ENCODE measurements around the gene PRSS1.
"Not testable (repeated sequence)": the region's sequence is repeated elsewhere in the genome, so short reads cannot be mapped to it uniquely, and the experiment has no call there.

Gene PRSS1

DNA sequence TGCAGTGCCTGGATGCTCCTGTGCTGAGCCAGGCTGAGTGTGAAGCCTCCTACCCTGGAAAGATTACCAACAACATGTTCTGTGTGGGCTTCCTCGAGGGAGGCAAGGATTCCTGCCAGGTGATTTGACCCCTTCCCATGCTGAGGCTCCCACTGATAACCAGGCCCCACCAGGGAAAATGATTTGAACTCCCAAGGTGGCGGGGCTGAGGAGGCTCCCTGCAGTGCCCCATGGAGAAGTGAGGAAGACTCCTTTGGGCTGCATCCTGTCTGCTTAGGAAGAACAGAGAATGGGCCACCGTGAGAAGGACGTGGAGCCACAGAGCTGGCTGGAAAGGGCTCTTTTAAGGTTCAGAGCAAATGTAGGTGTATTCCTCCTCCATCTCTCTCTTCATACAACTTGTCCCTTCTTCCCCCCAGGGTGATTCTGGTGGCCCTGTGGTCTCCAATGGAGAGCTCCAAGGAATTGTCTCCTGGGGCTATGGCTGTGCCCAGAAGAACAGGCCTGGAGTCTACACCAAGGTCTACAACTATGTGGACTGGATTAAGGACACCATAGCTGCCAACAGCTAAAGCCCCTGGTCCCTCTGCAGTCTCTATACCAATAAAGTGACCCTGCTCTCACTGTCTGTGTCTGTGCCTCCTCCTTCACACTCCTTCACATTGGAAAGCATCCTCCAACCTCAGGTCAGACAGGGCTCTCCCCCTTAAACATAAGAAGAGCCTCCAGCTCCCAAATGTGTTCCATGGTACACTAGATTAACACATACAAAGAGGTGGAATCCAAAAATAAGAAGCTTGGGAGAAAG, 24.9 kb downstream of the PRSS1 start:
- no peak for DNase-seq

DNA sequence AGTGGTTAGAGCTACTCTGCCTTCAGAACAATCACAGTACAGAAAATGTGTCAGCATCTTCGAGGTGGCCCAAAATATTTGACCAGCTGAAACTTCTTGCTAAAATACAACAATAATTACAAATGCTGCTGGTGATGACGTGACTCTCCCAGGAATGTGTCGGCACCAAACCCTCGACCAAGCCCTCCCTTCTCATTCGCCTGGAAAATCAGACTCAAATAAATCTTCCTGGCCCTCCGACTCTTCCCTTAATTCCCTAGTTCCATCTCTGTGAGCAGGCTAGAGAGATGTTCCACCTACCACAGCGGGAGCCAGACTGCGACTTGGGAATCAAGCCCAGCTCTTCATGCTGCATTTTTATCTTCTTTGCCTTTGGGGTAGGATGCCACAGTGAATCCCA, 25.6 kb downstream of the PRSS1 start:
- DNase-seq = no peak

DNA sequence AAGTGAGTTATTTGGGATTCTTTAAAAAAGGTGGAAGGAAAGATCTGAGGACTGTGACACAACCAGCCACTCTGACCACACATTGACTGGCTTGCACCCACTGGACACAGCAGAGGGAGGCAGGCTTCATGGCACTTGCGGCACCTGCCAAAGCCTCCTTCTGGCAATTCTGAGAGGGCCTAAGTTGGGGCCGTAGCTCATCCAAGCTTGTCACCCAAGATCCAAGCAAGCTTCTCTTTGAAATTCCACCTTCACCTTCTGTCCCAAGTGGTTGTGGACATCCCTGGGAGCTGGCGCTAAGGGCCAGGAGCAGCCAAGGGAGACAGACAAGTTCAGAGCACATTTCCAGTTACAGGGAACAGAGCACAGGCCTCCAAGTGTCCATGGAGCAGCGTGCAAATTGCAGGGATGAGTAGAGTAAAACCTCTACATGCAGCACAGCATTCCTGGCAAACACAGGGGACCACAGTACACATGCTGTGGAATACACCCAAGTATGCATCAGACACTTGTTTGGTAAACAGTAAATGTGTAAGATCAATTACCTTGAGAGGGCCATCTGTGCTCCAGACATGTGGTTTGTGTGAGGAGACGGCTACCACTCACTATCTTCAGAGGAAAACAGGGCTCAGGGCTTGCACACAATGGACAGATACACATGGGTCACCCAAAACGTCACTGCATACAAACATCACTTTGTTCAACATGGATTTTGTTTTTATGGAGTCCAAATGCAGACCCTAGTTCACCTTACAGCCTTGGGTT, 26.3 kb downstream of the PRSS1 start:
- DNase-seq = not testable (repeated sequence)

DNA sequence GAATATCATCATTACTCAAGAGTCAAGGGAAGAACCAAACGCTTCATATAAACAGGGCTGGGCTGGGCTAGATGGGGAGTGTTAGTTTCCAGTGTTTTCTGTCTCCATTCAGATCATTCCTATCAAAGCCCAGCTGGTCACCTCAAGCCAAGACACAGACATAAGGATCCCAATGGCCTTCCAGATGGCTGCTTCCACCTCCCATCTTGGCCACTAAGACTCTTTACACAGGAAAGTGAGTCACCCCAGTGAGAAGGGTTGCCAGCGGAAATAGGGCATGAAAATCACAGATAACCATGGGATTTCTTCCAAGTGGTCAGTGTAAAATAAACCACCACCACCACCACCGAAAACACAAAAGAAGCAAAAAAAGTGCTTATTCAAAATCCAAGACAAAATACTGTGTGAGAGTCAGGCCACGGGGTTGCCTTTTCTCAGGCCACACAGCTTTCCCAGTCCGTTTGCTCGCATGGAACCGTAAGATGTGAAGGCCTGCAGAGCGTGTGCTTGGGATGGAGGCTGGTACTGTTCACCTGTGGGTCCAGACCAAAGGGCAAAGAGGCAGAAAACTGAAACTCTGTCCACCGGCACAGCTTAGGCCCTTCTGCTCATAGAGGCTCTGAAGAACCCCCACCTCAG, 27.1 kb downstream of the PRSS1 start:
- DNase-seq = no peak

DNA sequence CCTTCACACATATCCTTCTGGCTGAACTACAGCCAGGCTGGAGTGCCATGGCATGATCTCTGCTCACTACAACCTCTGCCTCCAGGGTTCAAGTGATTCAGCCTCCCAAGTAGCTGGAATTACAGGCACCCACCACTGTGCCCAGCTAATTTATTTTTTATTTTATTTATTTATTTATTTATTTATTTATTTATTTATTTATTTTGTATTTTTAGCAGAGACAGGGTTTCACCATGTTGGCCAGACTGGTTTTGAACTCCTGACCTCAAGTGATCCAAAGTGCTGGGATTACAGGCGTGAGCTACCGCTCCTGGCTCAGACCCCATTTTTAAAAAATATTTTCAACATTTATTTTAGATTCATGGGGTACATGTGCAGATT, 27.6 kb downstream of the PRSS1 start:
- not testable (repeated sequence) for DNase-seq

DNA sequence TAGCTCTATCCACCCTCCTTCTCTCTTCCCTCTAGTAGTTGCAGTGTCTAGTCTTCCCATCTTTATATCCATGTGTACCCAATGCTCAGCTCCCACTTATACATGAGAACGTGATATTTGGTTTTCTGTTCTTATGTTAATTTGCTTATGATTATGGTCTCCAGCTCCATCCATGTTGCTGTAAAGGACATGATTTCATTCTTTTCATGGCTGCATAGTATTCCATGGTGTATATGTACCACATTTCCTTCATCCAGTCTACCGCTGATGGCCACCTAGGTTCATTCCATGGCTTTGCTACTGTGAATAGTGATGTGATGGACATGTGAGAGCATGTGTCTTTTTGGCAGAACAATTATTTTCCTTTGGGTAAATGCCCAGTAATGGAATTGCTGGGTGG, 28.0 kb downstream of the PRSS1 start:
- no peak for DNase-seq

DNA sequence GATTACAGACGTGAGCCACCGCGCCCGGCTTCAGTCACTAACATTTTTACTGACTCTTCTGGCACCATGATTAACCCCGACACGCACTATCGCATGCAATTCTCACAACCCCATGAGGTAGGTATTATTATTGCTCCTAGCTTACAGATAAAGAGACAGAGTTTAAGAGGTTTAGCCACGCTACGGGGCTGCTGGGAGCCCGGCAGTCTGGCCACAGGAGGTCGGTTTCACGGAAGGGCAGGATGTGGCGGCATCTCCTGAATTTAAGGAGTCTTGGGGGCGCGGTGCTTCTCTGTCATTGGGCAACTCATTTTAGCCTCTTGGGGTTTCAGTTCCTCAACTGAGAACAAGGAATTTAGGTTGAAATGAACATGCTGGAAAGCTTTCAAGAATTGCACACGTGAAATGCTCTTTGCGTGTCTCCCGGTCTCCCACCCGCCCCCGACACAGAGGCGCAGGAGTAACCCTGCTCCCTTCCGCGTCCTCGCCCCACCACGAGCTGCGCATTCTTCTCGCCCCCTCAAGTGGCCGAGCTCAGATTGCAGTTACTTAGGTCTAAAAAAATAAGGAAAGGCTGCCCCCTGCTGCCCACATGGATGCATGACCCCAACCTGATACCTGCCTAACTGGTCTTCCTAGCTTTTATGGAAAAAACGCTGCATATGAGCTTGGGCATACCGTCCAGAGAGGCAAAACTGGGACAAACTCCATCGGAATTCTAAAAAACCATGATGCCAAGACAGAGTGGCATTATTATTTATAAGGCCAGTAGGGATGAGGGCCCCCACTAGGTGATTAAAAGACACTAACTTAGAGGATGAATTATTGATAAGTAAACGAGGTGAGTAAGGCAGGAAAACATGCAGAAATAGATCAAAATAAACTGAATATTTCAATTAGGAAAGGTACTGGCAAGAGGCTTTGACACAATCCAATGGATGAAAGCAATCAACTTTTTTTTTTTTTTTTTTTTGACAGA, 33.9 kb downstream of the PRSS1 start:
- peak; percentile 86 for DNase-seq

DNA sequence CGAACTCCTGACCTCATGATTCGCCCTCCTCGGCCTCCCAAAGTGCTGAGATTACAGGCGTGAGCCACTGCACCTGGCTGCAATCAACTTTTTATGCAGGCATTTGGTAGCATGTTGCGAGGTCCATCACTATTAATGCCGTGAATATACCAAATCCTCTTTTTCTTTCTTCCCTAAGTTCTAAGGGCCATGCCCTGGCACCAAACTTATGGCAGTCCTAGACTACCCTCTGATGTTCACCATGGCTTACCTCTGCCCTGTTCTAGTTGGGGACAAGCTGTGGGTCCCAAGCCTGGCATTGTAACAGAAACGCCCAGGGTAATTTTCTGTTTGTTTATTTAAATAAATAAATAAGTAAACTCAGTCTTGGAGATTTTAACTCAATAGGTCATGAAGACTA, 34.8 kb downstream of the PRSS1 start:
- DNase-seq = no peak

DNA sequence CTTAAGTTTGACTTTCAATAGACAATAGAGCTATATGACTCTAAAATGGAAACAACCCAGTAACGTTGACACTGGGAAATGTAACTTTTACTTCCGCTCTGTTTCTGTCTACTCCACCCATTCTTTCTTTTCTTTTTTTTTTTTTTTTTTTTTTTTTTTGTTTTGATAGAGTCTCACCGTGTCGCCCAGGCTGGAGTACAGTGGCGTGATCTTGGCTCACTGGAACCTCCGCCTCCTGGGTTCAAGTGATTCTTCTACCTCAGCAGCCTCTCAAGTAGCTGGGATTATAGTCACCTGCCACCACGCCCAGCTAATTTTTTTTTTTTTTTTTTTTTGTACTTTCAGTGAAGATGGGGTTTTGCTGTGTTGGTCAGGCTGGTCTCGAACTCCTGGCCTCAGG, 35.4 kb downstream of the PRSS1 start:
- peak; percentile 78 for DNase-seq

DNA sequence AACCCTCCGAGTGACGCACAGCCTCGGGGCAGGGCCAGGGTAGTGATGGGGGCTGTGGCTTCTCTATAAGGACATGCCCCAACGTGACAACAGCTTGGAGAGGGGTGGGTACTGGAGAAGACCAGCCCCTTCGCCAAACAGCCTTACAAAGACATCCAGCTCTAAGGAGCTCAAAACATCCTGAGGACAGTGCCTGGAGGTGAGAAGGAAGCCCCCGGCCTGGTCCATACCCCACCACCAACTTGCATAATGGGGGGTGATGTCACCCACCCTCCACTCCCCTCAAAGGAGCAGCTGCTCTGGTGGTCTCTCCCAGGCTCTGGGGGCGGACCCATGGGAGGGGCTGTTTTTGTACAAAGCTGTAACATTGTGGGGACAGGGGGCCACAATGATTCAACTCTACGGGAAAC, 36.6 kb downstream of the PRSS1 start:
- peak; percentile 93 for DNase-seq

DNA sequence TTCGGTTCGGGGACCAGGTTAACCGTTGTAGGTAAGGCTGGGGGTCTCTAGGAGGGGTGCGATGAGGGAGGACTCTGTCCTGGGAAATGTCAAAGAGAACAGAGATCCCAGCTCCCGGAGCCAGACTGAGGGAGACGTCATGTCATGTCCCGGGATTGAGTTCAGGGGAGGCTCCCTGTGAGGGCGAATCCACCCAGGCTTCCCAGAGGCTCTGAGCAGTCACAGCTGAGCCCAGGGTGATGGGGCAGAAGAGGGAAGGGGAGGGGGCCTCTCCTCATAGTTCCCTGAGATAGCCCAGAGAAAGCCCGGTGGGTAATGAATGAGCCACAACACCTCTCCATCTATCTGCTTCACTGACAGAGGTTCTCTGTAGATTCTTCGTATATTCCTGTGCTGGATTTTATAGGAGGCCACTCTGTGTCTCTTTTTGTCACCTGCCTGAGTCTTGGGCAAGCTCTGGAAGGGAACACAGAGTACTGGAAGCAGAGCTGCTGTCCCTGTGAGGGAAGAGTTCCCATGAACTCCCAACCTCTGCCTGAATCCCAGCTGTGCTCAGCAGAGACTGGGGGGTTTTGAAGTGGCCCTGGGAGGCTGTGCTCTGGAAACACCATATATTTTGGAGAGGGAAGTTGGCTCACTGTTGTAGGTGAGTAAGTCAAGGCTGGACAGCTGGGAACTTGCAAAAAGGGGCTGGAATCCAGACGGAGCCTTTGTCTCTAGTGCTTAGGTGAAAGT, 37.9 kb downstream of the PRSS1 start:
- DNase-seq = no peak

DNA sequence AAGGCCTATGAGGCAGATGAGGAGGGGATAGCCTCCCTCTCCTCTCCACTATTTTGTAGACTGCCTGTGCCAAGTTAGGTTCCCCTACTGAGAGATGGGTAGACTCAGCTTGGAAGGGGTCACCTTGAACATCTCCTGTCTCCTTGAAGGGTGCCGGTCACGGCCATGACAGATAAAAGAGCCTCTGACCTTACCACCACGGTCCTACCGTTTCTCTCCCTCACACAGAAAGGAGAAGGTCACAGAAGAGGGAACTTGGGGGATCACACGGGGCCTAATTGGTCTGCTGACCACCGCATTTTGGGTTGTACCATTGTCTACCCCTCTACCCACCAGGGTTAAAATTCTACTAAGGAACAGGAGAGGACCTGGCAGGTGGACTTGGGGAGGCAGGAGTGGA, 38.5 kb downstream of the PRSS1 start:
- no peak for DNase-seq

DNA sequence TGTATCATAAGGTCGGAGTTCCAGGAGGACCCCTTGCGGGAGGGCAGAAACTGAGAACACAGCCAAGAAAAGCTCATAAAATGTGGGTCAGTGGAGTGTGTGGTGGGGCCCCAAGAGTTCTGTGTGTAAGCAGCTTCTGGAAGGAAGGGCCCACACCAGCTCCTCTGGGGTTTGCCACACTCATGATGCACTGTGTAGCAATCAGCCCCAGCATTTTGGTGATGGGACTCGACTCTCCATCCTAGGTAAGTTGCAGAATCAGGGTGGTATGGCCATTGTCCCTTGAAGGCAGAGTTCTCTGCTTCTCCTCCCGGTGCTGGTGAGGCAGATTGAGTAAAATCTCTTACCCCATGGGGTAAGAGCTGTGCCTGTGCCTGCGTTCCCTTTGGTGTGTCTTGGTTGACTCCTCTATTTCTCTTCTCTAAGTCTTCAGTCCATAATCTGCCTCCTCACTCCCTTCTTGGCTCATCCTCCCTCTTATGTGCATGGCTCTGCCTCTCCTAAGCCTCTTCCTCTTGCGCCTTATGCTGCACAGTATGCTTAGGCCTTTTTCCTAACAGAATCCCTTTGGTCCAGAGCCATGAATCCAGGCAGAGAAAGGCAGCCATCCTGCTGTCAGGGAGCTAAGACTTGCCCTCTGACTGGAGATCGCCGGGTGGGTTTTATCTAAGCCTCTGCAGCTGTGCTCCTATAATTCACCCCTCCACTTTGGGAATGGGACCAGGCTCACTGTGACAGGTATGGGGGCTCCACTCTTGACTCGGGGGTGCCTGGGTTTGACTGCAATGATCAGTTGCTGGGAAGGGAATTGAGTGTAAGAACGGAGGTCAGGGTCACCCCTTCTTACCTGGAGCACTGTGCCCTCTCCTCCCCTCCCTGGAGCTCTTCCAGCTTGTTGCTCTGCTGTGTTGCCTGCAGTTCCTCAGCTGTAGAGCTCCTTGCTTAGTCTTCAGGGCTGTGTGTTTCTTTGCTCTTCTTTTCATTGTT, 39.3 kb downstream of the PRSS1 start:
- peak; percentile 33 for DNase-seq

DNA sequence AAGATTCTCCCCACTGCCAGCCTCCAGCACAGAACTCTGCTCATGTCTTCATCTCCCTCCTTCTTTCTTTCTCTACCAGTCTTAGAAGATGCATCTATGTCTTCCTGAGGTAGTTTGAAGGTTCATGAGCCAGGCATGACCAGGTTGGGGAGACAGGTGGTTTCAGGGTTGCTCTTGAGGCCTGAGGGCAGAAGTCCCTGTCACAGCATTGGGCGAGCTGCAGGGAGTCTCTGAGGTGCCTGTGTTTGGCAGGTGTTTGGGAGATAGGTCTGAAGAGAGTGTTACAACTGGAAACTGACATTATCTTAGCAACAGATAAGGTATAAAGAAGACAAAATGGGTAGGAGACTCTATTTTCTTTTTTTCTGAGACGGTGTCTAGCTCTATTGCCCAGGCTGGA, 40.2 kb downstream of the PRSS1 start:
- DNase-seq = no peak

DNA sequence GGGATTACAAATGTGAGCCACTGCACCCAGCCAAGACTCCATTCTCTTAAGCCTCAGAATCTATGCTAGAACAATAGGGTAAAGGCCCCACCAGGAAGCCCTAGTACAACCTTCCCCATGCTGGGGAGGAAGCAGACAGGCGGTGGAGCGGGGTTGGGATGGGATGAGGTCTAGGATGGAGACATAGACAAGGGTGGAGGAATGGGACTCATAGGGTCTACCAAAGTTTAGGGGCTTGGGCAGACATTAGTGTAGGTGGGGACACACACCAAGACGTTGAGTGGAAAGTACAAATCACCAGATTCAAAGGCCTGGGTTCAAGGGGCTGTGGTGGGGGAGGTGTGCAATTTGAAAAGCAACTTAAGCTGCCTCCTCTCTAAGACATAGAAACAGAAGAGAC, 40.8 kb downstream of the PRSS1 start:
- DNase-seq = no peak

DNA sequence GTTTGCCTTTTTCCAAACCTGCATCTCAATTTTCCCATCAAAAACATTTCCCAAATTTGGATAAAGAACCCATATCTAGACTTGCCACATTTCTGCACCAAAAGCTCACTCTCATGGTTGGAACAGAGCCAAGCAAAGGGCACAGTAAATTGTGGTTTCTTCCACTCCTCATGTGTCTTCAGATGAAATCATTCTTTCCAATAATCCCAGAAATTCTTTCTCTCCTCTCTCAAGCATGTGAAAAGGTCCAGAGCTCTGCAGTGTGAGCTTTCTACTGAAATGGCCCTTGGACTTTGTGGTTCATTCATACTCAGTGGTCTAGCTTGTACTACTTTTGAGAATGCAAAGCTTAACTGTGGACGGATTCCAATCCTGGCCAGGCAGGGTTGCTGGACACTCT, 41.3 kb downstream of the PRSS1 start:
- DNase-seq = no peak

DNA sequence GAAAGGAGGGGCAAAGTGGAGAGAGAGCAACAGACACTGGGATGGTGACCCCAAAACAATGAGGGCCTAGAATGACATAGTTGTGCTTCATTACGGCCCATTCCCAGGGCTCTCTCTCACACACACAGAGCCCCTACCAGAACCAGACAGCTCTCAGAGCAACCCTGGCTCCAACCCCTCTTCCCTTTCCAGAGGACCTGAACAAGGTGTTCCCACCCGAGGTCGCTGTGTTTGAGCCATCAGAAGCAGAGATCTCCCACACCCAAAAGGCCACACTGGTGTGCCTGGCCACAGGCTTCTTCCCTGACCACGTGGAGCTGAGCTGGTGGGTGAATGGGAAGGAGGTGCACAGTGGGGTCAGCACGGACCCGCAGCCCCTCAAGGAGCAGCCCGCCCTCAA, 42.2 kb downstream of the PRSS1 start:
- DNase-seq = no peak

DNA sequence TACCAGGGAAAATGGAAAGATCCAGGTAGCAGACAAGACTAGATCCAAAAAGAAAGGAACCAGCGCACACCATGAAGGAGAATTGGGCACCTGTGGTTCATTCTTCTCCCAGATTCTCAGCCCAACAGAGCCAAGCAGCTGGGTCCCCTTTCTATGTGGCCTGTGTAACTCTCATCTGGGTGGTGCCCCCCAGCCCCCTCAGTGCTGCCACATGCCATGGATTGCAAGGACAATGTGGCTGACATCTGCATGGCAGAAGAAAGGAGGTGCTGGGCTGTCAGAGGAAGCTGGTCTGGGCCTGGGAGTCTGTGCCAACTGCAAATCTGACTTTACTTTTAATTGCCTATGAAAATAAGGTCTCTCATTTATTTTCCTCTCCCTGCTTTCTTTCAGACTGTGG, 42.9 kb downstream of the PRSS1 start:
- no peak for DNase-seq

DNA sequence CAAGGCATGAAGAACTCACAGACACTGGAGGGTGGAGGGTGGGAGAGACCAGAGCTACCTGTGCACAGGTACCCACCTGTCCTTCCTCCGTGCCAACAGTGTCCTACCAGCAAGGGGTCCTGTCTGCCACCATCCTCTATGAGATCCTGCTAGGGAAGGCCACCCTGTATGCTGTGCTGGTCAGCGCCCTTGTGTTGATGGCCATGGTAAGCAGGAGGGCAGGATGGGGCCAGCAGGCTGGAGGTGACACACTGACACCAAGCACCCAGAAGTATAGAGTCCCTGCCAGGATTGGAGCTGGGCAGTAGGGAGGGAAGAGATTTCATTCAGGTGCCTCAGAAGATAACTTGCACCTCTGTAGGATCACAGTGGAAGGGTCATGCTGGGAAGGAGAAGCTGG, 43.3 kb downstream of the PRSS1 start:
- no peak for DNase-seq

DNA sequence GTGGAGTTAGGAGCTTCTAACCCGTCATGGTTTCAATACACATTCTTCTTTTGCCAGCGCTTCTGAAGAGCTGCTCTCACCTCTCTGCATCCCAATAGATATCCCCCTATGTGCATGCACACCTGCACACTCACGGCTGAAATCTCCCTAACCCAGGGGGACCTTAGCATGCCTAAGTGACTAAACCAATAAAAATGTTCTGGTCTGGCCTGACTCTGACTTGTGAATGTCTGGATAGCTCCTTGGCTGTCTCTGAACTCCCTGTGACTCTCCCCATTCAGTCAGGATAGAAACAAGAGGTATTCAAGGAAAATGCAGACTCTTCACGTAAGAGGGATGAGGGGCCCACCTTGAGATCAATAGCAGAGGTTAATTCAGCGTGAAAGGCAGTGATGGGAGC, 43.9 kb downstream of the PRSS1 start:
- DNase-seq = no peak
